HG03064 (cell line): ENCODE measurements around the gene BRMS1.
"Not testable (repeated sequence)": the region's sequence is repeated elsewhere in the genome, so short reads cannot be mapped to it uniquely, and the experiment has no call there.

Source experiments
- ATAC-seq: cut with Tn5 transposase; IDR thresholded peaks from one replicate; pipeline ENCODE4 v1.9.1; 2021; ENCODE audit warnings: low read depth; ENCODE audit not compliant: unreplicated experiment

The BRMS1 gene

GRCh38 chr11:66363805-66364535 lies 19.1 kb upstream of the BRMS1 start:
- ATAC-seq: no peak

DNA sequence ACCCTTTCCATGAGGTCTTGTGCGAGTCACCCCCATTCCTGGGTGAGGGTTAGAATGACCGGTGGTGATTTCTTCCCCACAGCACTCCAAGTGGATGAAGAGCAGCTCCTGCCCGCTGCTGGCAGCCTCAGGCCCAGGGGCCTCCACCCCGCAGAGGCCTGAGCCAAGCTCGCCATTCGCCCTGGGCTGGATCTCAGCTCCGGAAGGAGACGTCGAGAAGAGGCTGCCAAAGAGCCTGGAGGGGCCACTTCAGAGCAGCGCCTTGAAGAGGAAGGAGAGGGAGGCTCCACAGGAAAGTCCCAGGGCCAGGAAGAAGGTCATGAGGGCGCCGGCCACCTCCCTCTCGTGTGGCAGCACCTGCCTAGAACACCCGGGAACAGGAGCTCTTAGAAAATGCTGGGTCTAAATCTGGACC lies 18.3 kb upstream of the BRMS1 start:
- no peak for ATAC-seq

DNA sequence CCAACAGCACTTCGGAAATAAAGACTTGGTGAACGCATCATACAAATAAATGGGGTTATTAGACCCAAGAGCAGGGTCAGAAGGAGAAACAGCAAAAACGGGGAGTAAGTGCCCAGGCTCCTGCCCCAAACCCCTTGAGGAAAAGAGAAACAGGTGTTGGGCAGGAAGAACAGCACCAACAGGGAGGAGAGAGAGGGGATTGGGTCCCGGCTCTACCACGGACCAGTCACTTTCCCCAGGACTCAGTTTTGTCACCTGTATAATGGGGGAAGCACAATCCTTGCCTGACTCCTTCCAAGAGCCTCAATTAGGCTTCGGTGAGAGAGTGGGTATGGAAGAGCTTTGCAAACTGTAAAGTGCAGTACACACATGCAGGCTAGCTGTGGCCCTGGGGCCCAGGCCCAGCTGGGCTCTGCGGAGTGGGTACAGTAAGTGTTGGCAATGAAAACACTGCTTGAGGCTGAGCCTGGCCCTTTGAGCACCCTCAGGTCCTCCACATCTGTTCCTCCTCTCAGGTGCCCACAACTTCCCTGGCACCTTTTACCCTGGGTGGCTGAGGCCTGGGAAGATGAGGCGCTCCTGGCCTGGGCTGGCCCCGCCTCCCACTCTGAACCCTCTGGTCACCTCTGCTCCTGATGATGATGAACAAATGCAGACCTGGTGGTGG lies 17.7 kb upstream of the BRMS1 start:
- ATAC-seq: no peak

DNA sequence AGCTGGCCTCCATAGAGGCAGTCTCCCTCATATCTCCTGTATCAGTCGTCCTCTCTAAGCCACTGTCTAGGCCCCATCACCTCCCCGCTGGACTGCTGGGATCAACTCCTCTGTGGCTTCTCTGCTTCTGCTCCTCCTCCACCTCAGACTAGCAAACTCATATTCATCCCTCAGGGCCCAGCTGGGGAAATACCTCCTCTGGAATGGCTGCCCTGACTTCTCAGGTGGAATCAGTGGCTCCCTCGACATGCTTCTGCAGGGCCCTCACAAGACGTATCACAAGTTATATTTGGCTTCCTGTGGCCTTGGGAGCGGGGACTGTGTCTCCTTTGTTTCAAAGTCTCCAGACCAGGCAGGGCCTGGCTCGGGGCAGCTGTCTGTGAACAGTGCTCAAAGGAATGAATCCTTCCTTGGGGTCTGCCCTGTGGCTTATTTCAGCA lies 16.6 kb upstream of the BRMS1 start:
- ATAC-seq: no peak

- no peak for ATAC-seq
Observed at GRCh38 chr11:66360406-66361073, 15.6 kb upstream of the BRMS1 start.

GRCh38 chr11:66359662-66360087 lies 14.8 kb upstream of the BRMS1 start:
- ATAC-seq: no peak

- not testable (repeated sequence) for ATAC-seq
Observed at GRCh38 chr11:66350560-66351235, 5.8 kb upstream of the BRMS1 start.

DNA sequence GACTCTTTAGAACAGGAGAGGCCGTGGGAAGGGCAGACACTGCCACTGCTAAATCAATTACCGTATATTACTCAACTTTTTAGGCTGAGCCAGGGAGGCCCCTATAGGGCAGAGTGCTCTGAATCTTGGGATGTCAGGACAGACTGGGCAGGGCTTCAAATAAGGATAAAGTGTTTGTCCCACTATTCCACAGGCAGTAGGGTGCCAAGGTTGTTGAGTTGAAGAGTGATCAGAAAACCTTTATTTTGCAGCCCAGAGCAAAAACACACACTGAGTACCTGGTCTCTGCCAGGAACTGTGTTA lies 4.1 kb upstream of the BRMS1 start:
- no peak for ATAC-seq

DNA sequence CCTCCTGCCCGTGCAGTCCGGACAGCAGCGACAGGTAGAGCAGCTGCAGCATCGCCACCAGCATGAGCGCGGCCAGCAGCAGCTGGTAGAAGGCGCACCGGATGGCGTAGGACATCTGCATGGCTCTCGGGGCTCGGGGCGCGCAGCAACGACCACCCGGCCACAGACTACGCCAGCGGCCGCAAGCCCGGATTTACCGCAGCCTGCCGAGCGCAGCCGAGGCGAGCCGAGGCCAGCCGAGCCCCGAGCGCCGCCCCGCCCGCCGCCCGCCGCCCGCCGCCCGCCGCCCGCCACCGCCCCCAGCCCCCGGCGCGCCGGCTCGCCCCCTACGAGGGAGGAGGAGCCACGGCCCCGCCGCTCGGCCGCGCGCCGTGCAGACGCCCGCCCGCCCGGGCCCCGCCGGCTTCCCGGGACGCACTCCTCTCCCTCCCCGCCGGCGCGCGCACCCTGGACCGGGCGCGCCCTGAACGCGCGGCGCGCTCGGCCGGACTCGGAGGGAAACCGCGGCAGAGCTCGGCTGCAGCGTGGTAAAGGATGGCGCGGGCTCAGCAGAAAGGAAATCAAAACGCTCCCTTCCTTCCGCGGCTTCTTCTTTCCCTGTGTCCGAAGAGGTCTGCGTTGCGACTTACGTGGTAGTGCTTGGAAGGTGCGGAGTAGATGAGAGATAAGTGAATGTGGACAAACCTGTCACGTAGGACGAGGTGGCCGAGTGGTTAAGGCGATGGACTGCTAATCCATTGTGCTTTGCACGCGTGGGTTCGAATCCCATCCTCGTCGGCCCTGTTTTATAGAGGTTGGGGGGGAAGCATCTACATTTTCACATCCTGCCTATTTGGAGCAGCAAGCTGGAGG lies 2.7 kb upstream of the BRMS1 start, which contains the start of gene B4GAT1:
B4GAT1 (minus strand) TSS at position 205 of the 852 bp plus-strand sequence; CDS start at position 121, 84 bp downstream.
- no peak for ATAC-seq

- no peak for ATAC-seq
Observed at GRCh38 chr11:66346476-66347424, 1.8 kb upstream of the BRMS1 start.

GRCh38 chr11:66345316-66345649 lies 379 bp upstream of the BRMS1 start:
- no peak for ATAC-seq

DNA sequence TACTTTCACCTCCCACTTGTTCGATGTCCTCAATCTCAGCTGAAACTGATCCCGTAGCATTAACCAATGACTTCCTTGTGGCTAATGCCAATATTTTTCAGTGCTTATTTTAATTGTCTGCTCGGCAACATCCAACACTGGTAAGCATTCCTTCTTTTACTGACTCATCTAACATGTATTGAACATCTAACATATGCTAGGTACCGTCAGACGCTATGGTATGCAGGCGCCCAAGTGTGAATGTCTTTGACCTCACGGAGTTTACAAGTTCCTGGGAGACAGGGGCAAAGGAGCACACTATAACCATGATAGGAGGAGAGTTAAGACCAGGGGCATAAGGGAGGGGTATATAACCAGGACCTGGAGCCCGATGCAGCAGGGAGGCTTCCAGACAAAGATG lies 1.7 kb downstream of the BRMS1 start:
- no peak for ATAC-seq

DNA sequence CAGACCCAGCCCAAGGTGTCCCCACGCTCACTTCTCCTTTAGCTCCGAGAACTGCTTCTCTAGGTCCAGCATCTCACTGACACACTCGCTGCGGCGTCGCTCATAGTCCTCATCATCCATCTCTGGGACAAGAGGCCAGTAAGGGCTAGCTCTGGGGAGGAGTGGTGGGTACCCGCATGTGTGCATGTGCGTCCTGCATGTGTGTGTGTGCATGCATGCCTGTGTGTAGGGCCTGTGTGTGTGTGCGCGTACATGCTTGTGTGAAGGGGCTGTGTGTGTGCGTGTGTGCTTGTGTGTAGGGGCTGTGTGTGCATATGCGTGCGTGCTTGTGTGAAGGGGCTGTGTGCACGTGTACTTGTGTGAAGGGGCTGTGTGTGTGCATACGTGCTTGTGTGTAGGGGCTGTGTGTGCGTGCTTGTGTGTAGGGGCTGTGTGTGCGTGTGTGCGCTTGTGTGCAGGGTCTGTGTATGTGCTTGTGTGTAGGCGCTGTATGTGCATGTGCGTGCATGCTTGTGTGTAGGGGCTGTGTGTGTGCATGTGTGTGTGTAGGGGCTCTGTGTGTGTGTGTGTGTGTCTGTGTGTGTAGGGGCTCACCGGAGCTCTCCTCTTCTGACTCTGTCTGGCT lies 3.3 kb downstream of the BRMS1 start:
- ATAC-seq: no peak

- ATAC-seq: no peak
Observed at GRCh38 chr11:66340596-66341501, 4.1 kb downstream of the BRMS1 start.

GRCh38 chr11:66339686-66340483 lies 5.0 kb downstream of the BRMS1 start:
- no peak for ATAC-seq

GRCh38 chr11:66339162-66339675 lies 5.7 kb downstream of the BRMS1 start:
- no peak for ATAC-seq
